Endothelial cell of umbilical vein (primary cell): ENCODE results near the gene PANX3. TPM values are rescaled to one million over a fixed set of nuclear protein-coding genes. Genes with fewer than 3 reads are reported as not detected.

Experiments
- BruUV-seq: library from RNA; stranded (reverse); fragments of 400-500 nt; replicated peaks from 2 replicates; lab custom pipeline; 2021; lab: Mats Ljungman, UMichigan
- CTCF ChIA-PET: fragments of 300-600, 350-600 bp; sonication (Branson Sonifier 250); formaldehyde crosslinking; loops from one replicate; lab custom pipeline; 2021; ENCODE audit warnings: antibody characterized with exemption, inconsistent platforms; lab: Charles Lee
- POLR2A ChIA-PET: fragments of 300-600, 350-600 bp; sonication (Branson Sonifier 250); formaldehyde crosslinking; loops from one replicate; lab custom pipeline; 2021; ENCODE audit warnings: antibody characterized with exemption, inconsistent platforms; lab: Charles Lee
- DNase-seq: peaks from one replicate; pipeline ENCODE4 v3.0.0-alpha.2; 2011; ENCODE audit warnings: low read depth, low spot score
- FAIRE-seq: peaks from 2 replicates; lab custom pipeline; 2011; peaks lifted over from hg19 to GRCh38; lab: Jason Lieb, UNC
- H2AFZ ChIP-seq: 2 replicates; pipeline ENCODE4 v1.6.0; 2012; ENCODE audit warnings: low read depth, low read length, control low read depth, inconsistent platforms
- H3K27ac ChIP-seq: 2 replicates; pipeline ENCODE4 v1.5.1; 2011; ENCODE audit warnings: low read depth, mild to moderate bottlenecking, control low read depth, low read length, moderate library complexity; ENCODE audit not compliant: insufficient read depth
- H3K27me3 ChIP-seq, 2 experiments: 2 replicates each; pipeline versions ENCODE4 v1.6.0 to v1.6.1; 2011; ENCODE audit warnings: low read length in 2 of 2, mixed read lengths in 1 of 2; ENCODE audit not compliant: control insufficient read depth in 2 of 2, insufficient read depth in 2 of 2
- H3K36me3 ChIP-seq, 2 experiments: 2 replicates in 1 of 2; 3 replicates in 1 of 2; pipeline ENCODE4 v1.5.1; 2011; ENCODE audit warnings: low read length in 2 of 2, mild to moderate bottlenecking in 1 of 2, moderate library complexity in 1 of 2; ENCODE audit not compliant: control insufficient read depth in 2 of 2, insufficient read depth in 2 of 2; ENCODE audit errors: extremely low read depth in 1 of 2
- H3K4me1 ChIP-seq: 3 replicates; pipeline ENCODE4 v1.5.1; 2011; ENCODE audit warnings: mild to moderate bottlenecking, low read length; ENCODE audit not compliant: control insufficient read depth, insufficient read depth; ENCODE audit errors: extremely low read depth
- H3K4me2 ChIP-seq: 2 replicates; pipeline ENCODE4 v1.6.1; 2011; ENCODE audit warnings: low read length, control low read depth, mixed read lengths; ENCODE audit not compliant: insufficient read depth
- H3K4me3 ChIP-seq, 3 experiments: fragments of 200-600 bp in 1 of 3; sonication (generic), shearing (Covaris generic) in 1 of 3; replicated peaks in 1 of 3; 2 replicates each; pipeline ENCODE4 v1.5.1; 2011 to 2016; ENCODE audit warnings: control low read depth in 3 of 3, low read length in 3 of 3, mild to moderate bottlenecking in 2 of 3, inconsistent platforms in 1 of 3, low read depth in 1 of 3, moderate library complexity in 1 of 3; ENCODE audit not compliant: insufficient read depth in 1 of 3
- H3K79me2 ChIP-seq: 2 replicates; pipeline ENCODE4 v1.6.0; 2012; ENCODE audit warnings: low read length, inconsistent platforms; ENCODE audit not compliant: control insufficient read depth, insufficient read depth
- H3K9ac ChIP-seq: replicated peaks from 2 replicates; pipeline ENCODE3; 2011; ENCODE audit warnings: low read length, control low read depth; ENCODE audit not compliant: insufficient read depth; ENCODE audit errors: extremely low read depth
- H3K9me1 ChIP-seq: replicated peaks from 3 replicates; pipeline ENCODE4 v1.6.0; 2011; ENCODE audit warnings: mild to moderate bottlenecking, low read length; ENCODE audit not compliant: control insufficient read depth, insufficient read depth; ENCODE audit errors: extremely low read depth
- H3K9me3 ChIP-seq: replicated peaks from 2 replicates; pipeline ENCODE4 v1.5.1; 2012; ENCODE audit warnings: low read length, inconsistent platforms; ENCODE audit not compliant: control insufficient read depth, insufficient read depth
- H4K20me1 ChIP-seq: replicated peaks from 2 replicates; pipeline ENCODE3; 2011; ENCODE audit warnings: mild to moderate bottlenecking, low read length; ENCODE audit not compliant: control insufficient read depth, insufficient read depth; ENCODE audit errors: extremely low read depth
- EZH2 ChIP-seq: IDR thresholded peaks from 2 replicates; pipeline ENCODE4 v1.6.1; 2012; ENCODE audit warnings: borderline replicate concordance, low read depth, mild to moderate bottlenecking, moderate library complexity, low read length, inconsistent platforms; ENCODE audit not compliant: severe bottlenecking
- FOS ChIP-seq: IDR thresholded peaks from 2 replicates; pipeline ENCODE4 v1.6.1; 2011; ENCODE audit warnings: mild to moderate bottlenecking, low read length, moderate library complexity, borderline replicate concordance; ENCODE audit not compliant: insufficient read depth
- GATA2 ChIP-seq: IDR thresholded peaks from 2 replicates; pipeline ENCODE4 v1.7.0; 2011; ENCODE audit warnings: low read depth, mild to moderate bottlenecking, moderate library complexity, mixed read lengths, low read length; ENCODE audit not compliant: insufficient read length, insufficient read depth
- JUN ChIP-seq: IDR thresholded peaks from 2 replicates; pipeline ENCODE4 v1.6.1; 2011; ENCODE audit warnings: borderline replicate concordance, low read depth; ENCODE audit not compliant: insufficient read length, insufficient read depth
- POLR2A ChIP-seq: IDR thresholded peaks from 2 replicates; pipeline ENCODE4 v1.6.1; 2012; ENCODE audit warnings: low read depth, mild to moderate bottlenecking, control low read depth, low read length
- POLR2AphosphoS5 ChIP-seq: IDR thresholded peaks from 2 replicates; pipeline ENCODE4 v1.6.1; 2012; ENCODE audit warnings: low read depth, mild to moderate bottlenecking, control low read depth, low read length, moderate library complexity; ENCODE audit not compliant: insufficient read depth
- dilution Hi-C: fragments of 300-500 bp; cut with MboI; formaldehyde crosslinking; loops from one replicate; pipeline ENCODE4 v1.15.0; 2019; ENCODE audit warnings: low sequenced_read_pairs; ENCODE audit not compliant: extremely low pct_ligation_motif_present
- intact Hi-C: fragments of 100-400 bp; cut with micrococcal nuclease; formaldehyde crosslinking; loops from one replicate; pipeline ENCODE4 v1.10.0; 2022
- polyA plus RNA-seq, 4 experiments: library from polyadenylated mRNA; depleted of rRNA in 3 of 4; stranded (reverse) in 3 of 4; unstranded in 1 of 4; fragments of >200 nt; gene quantifications; 2 replicates each; pipeline versions ENCODE4 v1.2.1 to v1.2.3, GENCODE V29; 2011 to 2012; ENCODE audit warnings: missing spikeins in 1 of 4
- total RNA-seq: library from RNA; stranded (reverse); gene quantifications from 2 replicates; pipeline ENCODE4 v1.2.3, GENCODE V29; 2021
- TF ChIP-seq, protein P1 (sequence below), 2 donors: IDR thresholded peaks; 1 replicate in 1 of 2; 2 replicates in 1 of 2; pipeline ENCODE4 v1.5.1; 2011; ENCODE audit warnings: low read length in 2 of 2, mild to moderate bottlenecking in 2 of 2, moderate library complexity in 2 of 2, control low read depth in 1 of 2, inconsistent platforms in 1 of 2, low read depth in 1 of 2; ENCODE audit not compliant: insufficient read depth in 1 of 2; ENCODE audit errors: extremely low read depth in 1 of 2
- TF ChIP-seq, protein P2 (sequence below): IDR thresholded peaks from 2 replicates; pipeline ENCODE4 v1.6.1; 2011; ENCODE audit not compliant: insufficient read depth, insufficient read length

PANX3 gene
- total and polyA plus RNA-seq, 2 donors (not counting 3 experiments of a cell fraction or from before 2014, with no cell fraction given), result not detected

DNA sequence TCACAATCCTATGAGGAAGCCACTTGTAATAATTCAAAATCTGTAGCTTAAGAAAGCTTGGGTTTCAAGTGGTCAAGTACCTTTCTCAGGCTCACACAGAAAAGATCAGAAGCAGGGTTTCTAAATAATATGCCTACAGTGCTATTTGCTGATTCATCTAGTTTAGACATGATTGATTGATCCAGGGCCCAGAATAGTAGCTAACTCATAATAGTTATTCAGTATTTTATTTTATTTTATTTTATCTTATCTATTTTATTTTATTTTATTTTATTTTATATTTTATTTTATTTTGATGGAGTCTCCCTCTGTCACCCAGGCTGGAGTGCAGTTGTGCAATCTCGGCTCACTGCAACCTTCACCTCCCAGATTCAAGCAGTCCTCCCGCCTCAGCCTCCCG is 15.9 kb upstream of the PANX3 start:
- no peak for TF ChIP-seq JUN
- no peak for TF ChIP-seq FOS
- TF ChIP-seq, protein P1, sequence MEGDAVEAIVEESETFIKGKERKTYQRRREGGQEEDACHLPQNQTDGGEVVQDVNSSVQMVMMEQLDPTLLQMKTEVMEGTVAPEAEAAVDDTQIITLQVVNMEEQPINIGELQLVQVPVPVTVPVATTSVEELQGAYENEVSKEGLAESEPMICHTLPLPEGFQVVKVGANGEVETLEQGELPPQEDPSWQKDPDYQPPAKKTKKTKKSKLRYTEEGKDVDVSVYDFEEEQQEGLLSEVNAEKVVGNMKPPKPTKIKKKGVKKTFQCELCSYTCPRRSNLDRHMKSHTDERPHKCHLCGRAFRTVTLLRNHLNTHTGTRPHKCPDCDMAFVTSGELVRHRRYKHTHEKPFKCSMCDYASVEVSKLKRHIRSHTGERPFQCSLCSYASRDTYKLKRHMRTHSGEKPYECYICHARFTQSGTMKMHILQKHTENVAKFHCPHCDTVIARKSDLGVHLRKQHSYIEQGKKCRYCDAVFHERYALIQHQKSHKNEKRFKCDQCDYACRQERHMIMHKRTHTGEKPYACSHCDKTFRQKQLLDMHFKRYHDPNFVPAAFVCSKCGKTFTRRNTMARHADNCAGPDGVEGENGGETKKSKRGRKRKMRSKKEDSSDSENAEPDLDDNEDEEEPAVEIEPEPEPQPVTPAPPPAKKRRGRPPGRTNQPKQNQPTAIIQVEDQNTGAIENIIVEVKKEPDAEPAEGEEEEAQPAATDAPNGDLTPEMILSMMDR (IDR thresholded peaks at IDR 0.05; ENCODE audit: extremely low read depth in 1 of 2, insufficient read depth in 1 of 2, low read depth in 1 of 2, low read length in 2 of 2), result no peak
- no peak for TF ChIP-seq EZH2
- no peak for TF ChIP-seq GATA2
- no peak for TF ChIP-seq POLR2A
- TF ChIP-seq, protein P2, sequence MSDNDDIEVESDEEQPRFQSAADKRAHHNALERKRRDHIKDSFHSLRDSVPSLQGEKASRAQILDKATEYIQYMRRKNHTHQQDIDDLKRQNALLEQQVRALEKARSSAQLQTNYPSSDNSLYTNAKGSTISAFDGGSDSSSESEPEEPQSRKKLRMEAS, result no peak
- TF ChIP-seq POLR2AphosphoS5, result no peak
- H3K27ac ChIP-seq, result no peak overlapping the region
- H2AFZ ChIP-seq, result no peak overlapping the region
- peaks cover 3 to 20% of the 10 kb centered on the region in 2 experiments for H3K27me3 ChIP-seq
- ChIA-PET POLR2A (no interaction called here), CTCF (no interaction called here)
- BruUV-seq, result no TSS peak
- intact Hi-C loops (no loop called here), dilution Hi-C loops (no loop called here)
- H3K4me2 ChIP-seq, result no peak overlapping the region
- H3K36me3 ChIP-seq, result no peaks in the 10 kb centered on the region
- no peaks in the 10 kb centered on the region for H3K9me3 ChIP-seq
- no peaks in the 10 kb centered on the region for H3K79me2 ChIP-seq
- DNase-seq (no peak), FAIRE-seq (no peak)
- no peaks in the 10 kb centered on the region for H4K20me1 ChIP-seq
- no peaks in the 10 kb centered on the region for H3K4me1 ChIP-seq
- no peaks in the 10 kb centered on the region for H3K9me1 ChIP-seq
- no peak overlapping the region for H3K9ac ChIP-seq
- H3K4me3 ChIP-seq, result no peak overlapping the region
